BJ (cell line): ENCODE data around the gene RBM20. TPM values are rescaled to one million over a fixed set of nuclear protein-coding genes. Genes with fewer than 3 reads are reported as not detected.

ENCODE experiments used
- CTCF ChIA-PET: fragments of 350-600 bp; formaldehyde crosslinking; extraction: SDS; loops from one replicate; lab custom pipeline; 2021; ENCODE audit warnings: antibody characterized with exemption, inconsistent platforms; lab: Yijun Ruan, JAX
- POLR2A ChIA-PET: fragments of 300-600 bp; sonication (Branson Sonifier 250); formaldehyde crosslinking; extraction: SDS; loops from one replicate; lab custom pipeline; 2021; ENCODE audit warnings: antibody characterized with exemption; lab: Charles Lee
- DNase-seq: peaks from one replicate; pipeline ENCODE4 v3.0.0-alpha.2; 2011; ENCODE audit warnings: low read depth
- H3K27me3 ChIP-seq: 2 replicates; pipeline ENCODE4 v1.6.0; 2011; ENCODE audit warnings: low read length; ENCODE audit not compliant: control insufficient read depth, insufficient read depth
- H3K36me3 ChIP-seq: 2 replicates; pipeline ENCODE4 v1.5.1; 2011; ENCODE audit warnings: low read length; ENCODE audit not compliant: control insufficient read depth, insufficient read depth
- H3K4me3 ChIP-seq: 2 replicates; pipeline ENCODE4 v1.5.1; 2011; ENCODE audit warnings: low read depth, mild to moderate bottlenecking, control low read depth, low read length
- CTCF ChIP-seq: IDR thresholded peaks from 2 replicates; pipeline ENCODE4 v1.5.1; 2011; ENCODE audit warnings: low read depth, mild to moderate bottlenecking, control low read depth, inconsistent platforms, low read length, moderate library complexity; ENCODE audit not compliant: insufficient read depth
- polyA plus RNA-seq: library from polyadenylated mRNA; depleted of rRNA; stranded (reverse); fragments of >200 nt; gene quantifications from 2 replicates; pipeline ENCODE4 v1.2.3, GENCODE V29; 2011

The RBM20 gene
- polyA plus RNA-seq, 1 experiment, result not detected

DNA sequence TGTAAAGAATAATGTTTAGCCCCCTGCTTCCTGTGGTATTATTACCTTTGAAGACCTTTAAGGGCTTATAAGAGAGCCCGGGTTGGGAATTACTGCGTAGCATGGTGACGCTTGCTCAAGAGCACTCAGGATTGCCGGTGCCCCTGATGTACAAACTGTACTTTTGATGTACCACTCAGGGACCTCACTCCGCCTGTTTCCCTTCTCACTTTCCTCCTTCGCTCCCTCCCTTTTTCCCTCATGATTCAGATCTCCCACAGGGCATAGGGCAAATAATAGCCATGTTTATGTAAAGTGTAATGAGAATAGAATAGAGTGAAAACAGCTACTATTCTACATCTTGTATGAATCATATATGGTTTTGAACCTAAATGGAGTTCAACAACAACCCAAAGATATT, 149.8 kb downstream of the RBM20 start:
- ChIA-PET CTCF (no interaction called here), POLR2A (interaction anchor here (0.6 kb wide), 1 partner anchor 135 kb away, joined by 4 read pairs; no protein-coding TSS in a partner anchor)
- TF ChIP-seq CTCF, result no peak

GRCh38 chr10:110794808-110795207, 150.7 kb downstream of the RBM20 start:
- CTCF ChIA-PET, result interaction anchor here (1.2 kb wide), 1 partner anchor 14 kb away, joined by 3 read pairs; no protein-coding TSS in a partner anchor
- POLR2A ChIA-PET, result no interaction called here
- Histone ChIP-seq H3K36me3 (no peaks in the 10 kb centered on the region), H3K4me3 (no peak overlapping the region), H3K27me3 (peaks cover 15% of the 10 kb centered on the region)
- TF ChIP-seq CTCF, result no peak
- no peak for DNase-seq

More for the DNA sequence above, 149.8 kb downstream of the RBM20 start:
- H3K36me3 ChIP-seq, result no peaks in the 10 kb centered on the region
- H3K27me3 ChIP-seq, result peaks cover 13% of the 10 kb centered on the region
- DNase-seq, result no peak
- no peak overlapping the region for H3K4me3 ChIP-seq

- Histone ChIP-seq H3K4me3 (no peak overlapping the region), H3K36me3 (no peaks in the 10 kb centered on the region), H3K27me3 (peaks cover 11% of the 10 kb centered on the region)
- POLR2A ChIA-PET, result no interaction called here
- no peak for DNase-seq
- CTCF ChIA-PET, result interaction anchor here (0.6 kb wide), 1 partner anchor 175 kb away, joined by 3 read pairs; no protein-coding TSS in a partner anchor
- TF ChIP-seq CTCF, result no peak
These were observed 153.3 kb downstream of the RBM20 start for GRCh38 chr10:110797416-110797815.

- POLR2A ChIA-PET, result no interaction called here
- DNase-seq, result no peak
- no peaks in the 10 kb centered on the region for H3K36me3 ChIP-seq
- H3K27me3 ChIP-seq, result peaks cover 11% of the 10 kb centered on the region
- CTCF ChIA-PET, result interaction anchor here (1.3 kb wide), 1 partner anchor 11 kb away, joined by 3 read pairs; no protein-coding TSS in a partner anchor
- no peak for TF ChIP-seq CTCF
- H3K4me3 ChIP-seq, result no peak overlapping the region
These were observed 154.2 kb downstream of the RBM20 start for GRCh38 chr10:110798340-110798739.

DNA sequence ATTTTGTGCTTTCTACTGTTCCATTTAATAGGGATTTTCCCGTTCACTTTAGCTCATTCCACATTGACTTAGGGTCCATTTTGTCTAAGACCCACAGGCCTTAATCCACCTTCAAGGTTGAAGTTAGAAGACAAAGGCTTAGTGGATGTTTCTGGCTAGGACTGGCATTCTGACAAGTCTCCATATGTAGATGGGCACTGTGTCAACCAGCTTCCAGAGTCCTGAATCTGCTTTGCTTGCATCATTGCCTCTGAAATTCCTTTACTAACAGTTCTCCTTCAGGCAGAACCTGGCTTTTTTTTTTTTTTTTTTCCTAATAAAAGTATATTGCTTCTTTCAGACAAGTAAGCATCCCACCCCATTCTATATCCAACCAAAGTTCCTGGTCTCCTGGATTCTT, 158.0 kb downstream of the RBM20 start:
- Histone ChIP-seq H3K4me3 (no peak overlapping the region), H3K36me3 (no peaks in the 10 kb centered on the region), H3K27me3 (peaks cover 6% of the 10 kb centered on the region)
- ChIA-PET POLR2A (interaction anchor here (0.6 kb wide), 4 partner anchors 9 to 239 kb away, joined by 4 to 14 read pairs (median 10); no protein-coding TSS in a partner anchor), CTCF (interaction anchor here (0.8 to 3.2 kb wide), 10 partner anchors 19 to 1314 kb away, joined by 3 to 27 read pairs (median 3); no protein-coding TSS in a partner anchor)
- no peak for TF ChIP-seq CTCF
- no peak for DNase-seq
